Middle frontal gyrus (tissue), 1 donor: ENCODE results near the gene ADIPOR2.
"Not testable (repeated sequence)": the region's sequence is repeated elsewhere in the genome, so short reads cannot be mapped to it uniquely, and the experiment has no call there.

Experiments used
- DNase-seq: peaks from one replicate; pipeline ENCODE4 v3.0.0-alpha.2; 2015; ENCODE audit warnings: low spot score; ENCODE audit errors: extremely low spot score

ADIPOR2 gene

GRCh38 chr12:1811281-1811947, 120.5 kb downstream of the ADIPOR2 start:
- no peak for DNase-seq

- no peak for DNase-seq
These were observed 121.0 kb downstream of the ADIPOR2 start for GRCh38 chr12:1811948-1812291.

GRCh38 chr12:1812650-1813302, 121.9 kb downstream of the ADIPOR2 start:
- no peak for DNase-seq

- no peak for DNase-seq
These were observed 123.4 kb downstream of the ADIPOR2 start for GRCh38 chr12:1814266-1814665.

GRCh38 chr12:1815108-1815507, 124.2 kb downstream of the ADIPOR2 start:
- DNase-seq: no peak

GRCh38 chr12:1815814-1816729, 125.2 kb downstream of the ADIPOR2 start:
- no peak for DNase-seq

GRCh38 chr12:1816730-1817348, 126.0 kb downstream of the ADIPOR2 start:
- DNase-seq: no peak

GRCh38 chr12:1817928-1818327, 127.1 kb downstream of the ADIPOR2 start:
- not testable (repeated sequence) for DNase-seq

- no peak for DNase-seq
These were observed 128.2 kb downstream of the ADIPOR2 start for GRCh38 chr12:1819050-1819449.

GRCh38 chr12:1819571-1819970, 128.7 kb downstream of the ADIPOR2 start:
- DNase-seq: no peak

- DNase-seq: no peak
These were observed 129.5 kb downstream of the ADIPOR2 start, which contains the start of gene LRTM2 for GRCh38 chr12:1820191-1820895. Gene LRTM2, plus strand, starts transcription at chr12:1820565. Its CDS starts 7,584 bp downstream, at chr12:1828149.

GRCh38 chr12:1820896-1821291, 130.0 kb downstream of the ADIPOR2 start:
- DNase-seq: no peak

GRCh38 chr12:1821805-1822204, 130.9 kb downstream of the ADIPOR2 start:
- peak; percentile 17 for DNase-seq

GRCh38 chr12:1822699-1823098, 131.8 kb downstream of the ADIPOR2 start:
- no peak for DNase-seq

- no peak for DNase-seq
These were observed 132.4 kb downstream of the ADIPOR2 start for GRCh38 chr12:1823237-1823636.

- DNase-seq: no peak
These were observed 134.7 kb downstream of the ADIPOR2 start for GRCh38 chr12:1825382-1826102.

GRCh38 chr12:1826401-1826800, 135.5 kb downstream of the ADIPOR2 start:
- DNase-seq: no peak

- DNase-seq: no peak
These were observed 136.2 kb downstream of the ADIPOR2 start for GRCh38 chr12:1826867-1827705.
